Thyroid gland (tissue), 4 donors: ENCODE measurements around the gene CCR5AS.

Experiments used
- DNase-seq, 2 donors: peaks; one replicate each; pipeline ENCODE4 v3.0.0-alpha.2; 2019
- H3K27ac ChIP-seq, 3 donors: fragments of 200-600 bp; sonication (generic); 1 replicate in 2 of 3; 2 replicates in 1 of 3; pipeline ENCODE4 v1.5.1; 2016 to 2019; ENCODE audit warnings: mild to moderate bottlenecking in 1 of 3, moderate library complexity in 1 of 3
- H3K27me3 ChIP-seq: fragments of 200-600 bp; sonication (generic); one replicate; pipeline ENCODE4 v1.5.1; 2019
- H3K36me3 ChIP-seq, 2 donors: fragments of 200-600 bp; sonication (generic); one replicate each; pipeline ENCODE4 v1.5.1; 2016 to 2019
- H3K4me1 ChIP-seq, 2 donors: fragments of 200-600 bp; sonication (generic); one replicate each; pipeline ENCODE4 v1.5.1; 2017 to 2019
- H3K4me3 ChIP-seq, 3 donors: fragments of 200-600 bp; sonication (generic); replicated peaks in 1 of 3; 1 replicate in 2 of 3; 2 replicates in 1 of 3; pipeline ENCODE4 v1.5.1; 2016; ENCODE audit warnings: mild to moderate bottlenecking in 1 of 3
- H3K9me3 ChIP-seq: fragments of 200-600 bp; sonication (generic); one replicate; pipeline ENCODE4 v1.5.1; 2017
- POLR2A ChIP-seq, 2 donors: fragments of 450-650 bp; IDR thresholded peaks; one replicate each; pipeline ENCODE4 v1.6.1; 2017; ENCODE audit warnings: antibody characterized with exemption in 2 of 2, mild to moderate bottlenecking in 2 of 2, moderate library complexity in 1 of 2
- WGBS, 2 donors: methylation state at CpG; one replicate each; pipeline ENCODE4 v1.1.5; 2017; 5-methylcytosine and 5-hydroxymethylcytosine counted together
- intact Hi-C: fragments of 100-400 bp; cut with DNase I; formaldehyde crosslinking; loops from one replicate; pipeline ENCODE4 v1.15.1; 2023
- TF ChIP-seq, protein P1 (sequence below), 6 experiments: fragments of 200-600 bp in 3 of 6; fragments of 450-650 bp in 3 of 6; sonication (generic) in 3 of 6; IDR thresholded peaks; one replicate each; pipeline ENCODE4 v1.5.1; 2016 to 2019; ENCODE audit warnings: antibody characterized with exemption in 6 of 6, mild to moderate bottlenecking in 2 of 6, inconsistent platforms in 1 of 6, moderate library complexity in 1 of 6

Gene CCR5AS

DNA sequence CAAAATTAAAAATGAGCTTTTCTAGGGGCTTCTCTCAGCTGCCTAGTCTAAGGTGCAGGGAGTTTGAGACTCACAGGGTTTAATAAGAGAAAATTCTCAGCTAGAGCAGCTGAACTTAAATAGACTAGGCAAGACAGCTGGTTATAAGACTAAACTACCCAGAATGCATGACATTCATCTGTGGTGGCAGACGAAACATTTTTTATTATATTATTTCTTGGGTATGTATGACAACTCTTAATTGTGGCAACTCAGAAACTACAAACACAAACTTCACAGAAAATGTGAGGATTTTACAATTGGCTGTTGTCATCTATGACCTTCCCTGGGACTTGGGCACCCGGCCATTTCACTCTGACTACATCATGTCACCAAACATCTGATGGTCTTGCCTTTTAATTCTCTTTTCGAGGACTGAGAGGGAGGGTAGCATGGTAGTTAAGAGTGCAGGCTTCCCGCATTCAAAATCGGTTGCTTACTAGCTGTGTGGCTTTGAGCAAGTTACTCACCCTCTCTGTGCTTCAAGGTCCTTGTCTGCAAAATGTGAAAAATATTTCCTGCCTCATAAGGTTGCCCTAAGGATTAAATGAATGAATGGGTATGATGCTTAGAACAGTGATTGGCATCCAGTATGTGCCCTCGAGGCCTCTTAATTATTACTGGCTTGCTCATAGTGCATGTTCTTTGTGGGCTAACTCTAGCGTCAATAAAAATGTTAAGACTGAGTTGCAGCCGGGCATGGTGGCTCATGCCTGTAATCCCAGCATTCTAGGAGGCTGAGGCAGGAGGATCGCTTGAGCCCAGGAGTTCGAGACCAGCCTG lies 35.1 kb downstream of the CCR5AS start:
- H3K9me3 ChIP-seq: no peaks in the 10 kb centered on the region
- 79 to 83% methylated on average over 10 of the region's 10 CpGs for WGBS, 2 donors
- intact Hi-C loops: no loop called here
- no peaks in the 10 kb centered on the region for H3K4me1 ChIP-seq
- TF ChIP-seq, protein P1, sequence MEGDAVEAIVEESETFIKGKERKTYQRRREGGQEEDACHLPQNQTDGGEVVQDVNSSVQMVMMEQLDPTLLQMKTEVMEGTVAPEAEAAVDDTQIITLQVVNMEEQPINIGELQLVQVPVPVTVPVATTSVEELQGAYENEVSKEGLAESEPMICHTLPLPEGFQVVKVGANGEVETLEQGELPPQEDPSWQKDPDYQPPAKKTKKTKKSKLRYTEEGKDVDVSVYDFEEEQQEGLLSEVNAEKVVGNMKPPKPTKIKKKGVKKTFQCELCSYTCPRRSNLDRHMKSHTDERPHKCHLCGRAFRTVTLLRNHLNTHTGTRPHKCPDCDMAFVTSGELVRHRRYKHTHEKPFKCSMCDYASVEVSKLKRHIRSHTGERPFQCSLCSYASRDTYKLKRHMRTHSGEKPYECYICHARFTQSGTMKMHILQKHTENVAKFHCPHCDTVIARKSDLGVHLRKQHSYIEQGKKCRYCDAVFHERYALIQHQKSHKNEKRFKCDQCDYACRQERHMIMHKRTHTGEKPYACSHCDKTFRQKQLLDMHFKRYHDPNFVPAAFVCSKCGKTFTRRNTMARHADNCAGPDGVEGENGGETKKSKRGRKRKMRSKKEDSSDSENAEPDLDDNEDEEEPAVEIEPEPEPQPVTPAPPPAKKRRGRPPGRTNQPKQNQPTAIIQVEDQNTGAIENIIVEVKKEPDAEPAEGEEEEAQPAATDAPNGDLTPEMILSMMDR (IDR thresholded peaks at IDR 0.05): no peak
- no peak for TF ChIP-seq POLR2A (IDR thresholded peaks at IDR 0.05)
- H3K27me3 ChIP-seq: no peaks in the 10 kb centered on the region
- H3K4me3 ChIP-seq: no peak overlapping the region
- H3K27ac ChIP-seq: no peak overlapping the region
- H3K36me3 ChIP-seq: no peaks in the 10 kb centered on the region
- no peak for DNase-seq

DNA sequence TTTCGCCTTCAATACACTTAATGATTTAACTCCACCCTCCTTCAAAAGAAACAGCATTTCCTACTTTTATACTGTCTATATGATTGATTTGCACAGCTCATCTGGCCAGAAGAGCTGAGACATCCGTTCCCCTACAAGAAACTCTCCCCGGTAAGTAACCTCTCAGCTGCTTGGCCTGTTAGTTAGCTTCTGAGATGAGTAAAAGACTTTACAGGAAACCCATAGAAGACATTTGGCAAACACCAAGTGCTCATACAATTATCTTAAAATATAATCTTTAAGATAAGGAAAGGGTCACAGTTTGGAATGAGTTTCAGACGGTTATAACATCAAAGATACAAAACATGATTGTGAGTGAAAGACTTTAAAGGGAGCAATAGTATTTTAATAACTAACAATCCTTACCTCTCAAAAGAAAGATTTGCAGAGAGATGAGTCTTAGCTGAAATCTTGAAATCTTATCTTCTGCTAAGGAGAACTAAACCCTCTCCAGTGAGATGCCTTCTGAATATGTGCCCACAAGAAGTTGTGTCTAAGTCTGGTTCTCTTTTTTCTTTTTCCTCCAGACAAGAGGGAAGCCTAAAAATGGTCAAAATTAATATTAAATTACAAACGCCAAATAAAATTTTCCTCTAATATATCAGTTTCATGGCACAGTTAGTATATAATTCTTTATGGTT lies 35.9 kb downstream of the CCR5AS start, which contains the start of gene CCR5:
Gene CCR5 (plus strand): TSS at position 108 of the 680 bp plus-strand sequence. CDS start 1,957 bp downstream, outside the sequence.
- Histone ChIP-seq H3K4me3 (no peak within 1 kb of the TSS), H3K36me3 (no peaks in the 10 kb centered on the region), H3K27ac (no peak within 1 kb of the TSS), H3K4me1 (no peaks in the 10 kb centered on the region), H3K27me3 (no peaks in the 10 kb centered on the region), H3K9me3 (no peaks in the 10 kb centered on the region)
- TF ChIP-seq, protein P1 (IDR thresholded peaks at IDR 0.05): no peak
- TF ChIP-seq POLR2A (IDR thresholded peaks at IDR 0.05): no peak
- no peak for DNase-seq
- intact Hi-C loops: no loop called here
- WGBS, 2 donors: 50 to 64% methylated on average over 5 of the region's 5 CpGs

DNA sequence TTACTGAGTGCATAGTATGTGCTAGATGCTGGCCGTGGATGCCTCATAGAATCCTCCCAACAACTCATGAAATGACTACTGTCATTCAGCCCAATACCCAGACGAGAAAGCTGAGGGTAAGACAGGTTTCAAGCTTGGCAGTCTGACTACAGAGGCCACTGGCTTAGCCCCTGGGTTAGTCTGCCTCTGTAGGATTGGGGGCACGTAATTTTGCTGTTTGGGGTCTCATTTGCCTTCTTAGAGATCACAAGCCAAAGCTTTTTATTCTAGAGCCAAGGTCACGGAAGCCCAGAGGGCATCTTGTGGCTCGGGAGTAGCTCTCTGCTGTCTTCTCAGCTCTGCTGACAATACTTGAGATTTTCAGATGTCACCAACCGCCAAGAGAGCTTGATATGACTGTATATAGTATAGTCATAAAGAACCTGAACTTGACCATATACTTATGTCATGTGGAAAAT lies 37.2 kb downstream of the CCR5AS start:
- intact Hi-C loops: no loop called here
- no peak for DNase-seq
- Histone ChIP-seq H3K9me3 (no peaks in the 10 kb centered on the region), H3K27me3 (no peaks in the 10 kb centered on the region), H3K4me1 (no peaks in the 10 kb centered on the region), H3K36me3 (no peaks in the 10 kb centered on the region), H3K27ac (no peak overlapping the region), H3K4me3 (no peak overlapping the region)
- TF ChIP-seq, protein P1 (IDR thresholded peaks at IDR 0.05): no peak
- TF ChIP-seq POLR2A (IDR thresholded peaks at IDR 0.05): no peak
- 46 to 79% methylated on average over 5 to 6 of the region's 6 CpGs for WGBS, 2 donors

DNA sequence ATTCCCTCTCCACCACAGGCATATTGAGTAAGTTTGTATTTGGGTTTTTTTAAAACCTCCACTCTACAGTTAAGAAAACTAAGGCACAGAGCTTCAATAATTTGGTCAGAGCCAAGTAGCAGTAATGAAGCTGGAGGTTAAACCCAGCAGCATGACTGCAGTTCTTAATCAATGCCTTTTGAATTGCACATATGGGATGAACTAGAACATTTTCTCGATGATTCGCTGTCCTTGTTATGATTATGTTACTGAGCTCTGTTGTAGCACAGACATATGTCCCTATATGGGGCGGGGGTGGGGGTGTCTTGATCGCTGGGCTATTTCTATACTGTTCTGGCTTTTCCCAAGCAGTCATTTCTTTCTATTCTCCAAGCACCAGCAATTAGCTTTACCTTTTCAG lies 37.7 kb downstream of the CCR5AS start:
- Histone ChIP-seq H3K36me3 (no peaks in the 10 kb centered on the region), H3K27ac (no peak overlapping the region), H3K9me3 (no peaks in the 10 kb centered on the region), H3K4me1 (no peaks in the 10 kb centered on the region), H3K27me3 (no peaks in the 10 kb centered on the region), H3K4me3 (no peak overlapping the region)
- 81 to 94% methylated on average over 4 of the region's 4 CpGs for WGBS, 2 donors
- intact Hi-C loops: no loop called here
- DNase-seq: no peak
- TF ChIP-seq, protein P1 (IDR thresholded peaks at IDR 0.05): no peak
- no peak for TF ChIP-seq POLR2A (IDR thresholded peaks at IDR 0.05)

DNA sequence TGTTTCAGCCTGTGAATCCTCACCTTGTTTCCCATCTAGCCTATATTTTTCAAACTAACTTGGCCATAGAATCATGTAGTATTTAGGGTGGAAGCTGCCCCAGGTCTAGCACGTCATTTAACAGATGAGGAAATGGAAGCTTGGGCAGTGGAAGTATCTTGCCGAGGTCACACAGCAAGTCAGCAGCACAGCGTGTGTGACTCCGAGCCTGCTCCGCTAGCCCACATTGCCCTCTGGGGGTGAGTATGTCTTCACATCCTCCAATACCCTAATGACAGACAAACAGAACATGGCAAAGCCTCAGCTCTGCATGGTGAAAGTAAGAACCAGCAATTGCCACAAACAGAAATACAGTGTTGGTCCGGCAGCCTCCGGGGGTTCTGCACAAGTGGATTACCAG lies 38.3 kb downstream of the CCR5AS start:
- no peaks in the 10 kb centered on the region for H3K27me3 ChIP-seq
- WGBS, 2 donors: 69 to 75% methylated on average over 6 to 7 of the region's 7 CpGs
- no peak overlapping the region for H3K4me3 ChIP-seq
- DNase-seq: peak; percentile 13 to 23
- no peak overlapping the region for H3K27ac ChIP-seq
- H3K9me3 ChIP-seq: no peaks in the 10 kb centered on the region
- intact Hi-C loops: no loop called here
- TF ChIP-seq, protein P1 (IDR thresholded peaks at IDR 0.05): peak in 1 of 6 experiments; percentile 3
- TF ChIP-seq POLR2A (IDR thresholded peaks at IDR 0.05): no peak
- H3K36me3 ChIP-seq: no peaks in the 10 kb centered on the region
- H3K4me1 ChIP-seq: no peaks in the 10 kb centered on the region
